Ovary (tissue), 9 donors: ENCODE results near the gene CARTPT. TPM values are rescaled to one million over a fixed set of nuclear protein-coding genes. Genes with fewer than 3 reads are reported as not detected.

ENCODE experiments used
- DNase-seq, 5 donors: peaks; one replicate each; pipeline ENCODE4 v3.0.0-alpha.2; 2019 to 2020
- H3K27ac ChIP-seq, 2 donors: fragments of 200-600 bp; one replicate each; pipeline versions ENCODE4 v1.5.1 to v1.8.0; 2019 to 2022
- H3K27me3 ChIP-seq: fragments of 200-600 bp; one replicate; pipeline ENCODE4 v1.8.0; 2022
- H3K36me3 ChIP-seq: fragments of 200-600 bp; sonication (generic); one replicate; pipeline ENCODE4 v1.5.1; 2019
- H3K4me1 ChIP-seq: one replicate; pipeline ENCODE4 v1.8.1; 2013; ENCODE audit warnings: mild to moderate bottlenecking, moderate library complexity; ENCODE audit not compliant: insufficient read depth
- H3K4me3 ChIP-seq: fragments of 200-600 bp; sonication (generic); one replicate; pipeline ENCODE4 v1.5.1; 2017
- H3K9me3 ChIP-seq, 2 donors: fragments of 200-600 bp in 1 of 2; sonication (generic) in 1 of 2; one replicate each; pipeline versions ENCODE4 v1.5.1 to v1.8.1; 2013 to 2019; ENCODE audit warnings: mild to moderate bottlenecking in 1 of 2, moderate library complexity in 1 of 2
- EP300 ChIP-seq: sonication (generic); formaldehyde crosslinking; IDR thresholded peaks from one replicate; pipeline ENCODE4 v1.6.1; 2017; ENCODE audit warnings: antibody characterized with exemption
- POLR2A ChIP-seq: fragments of 450-650 bp; IDR thresholded peaks from one replicate; pipeline ENCODE4 v1.6.1; 2017; ENCODE audit warnings: antibody characterized with exemption, mild to moderate bottlenecking, moderate library complexity
- whole genome bisulfite sequencing, 3 donors: extraction: QIAGEN DNeasy Blood & Tissue Kit in 1 of 3; methylation state at CpG; one replicate each; pipeline versions ENCODE4 v1.1.5 to v1.1.7; 2013 to 2017; 5-methylcytosine and 5-hydroxymethylcytosine counted together
- intact Hi-C, 4 donors: fragments of 100-400 bp; cut with DNase I; formaldehyde crosslinking; loops; one replicate each; pipeline versions ENCODE4 v1.11.0 to v1.15.1; 2022 to 2023
- polyA plus RNA-seq, 2 donors: library from polyadenylated mRNA; stranded (reverse); fragments of 200-250 nt in 1 of 2; fragments of 350-450 nt in 1 of 2; fragmentation: Illumina TruSeq in 1 of 2; extraction: RNeasy Lipid Tissue Mini Kit (QIAGEN cat#74804) in 1 of 2; gene quantifications; one replicate each; pipeline ENCODE4 v1.2.3, GENCODE V29; 2013 to 2014
- total RNA-seq, 7 donors: library from RNA; depleted of rRNA in 2 of 7; stranded (reverse); fragments of >200 nt in 2 of 7; fragmentation: NEBNext Ultra II Directional in 3 of 7; extraction: Animal tissue kit (Norgen Biotek cat#: 25700) in 3 of 7; gene quantifications; one replicate each; pipeline versions ENCODE4 v1.1.0 to v1.2.4, GENCODE V29; 2016 to 2023
- TF ChIP-seq, protein P1 (sequence below), 3 donors: fragments of 450-650 bp in 2 of 3; fragments of 200-600 bp in 1 of 3; IDR thresholded peaks; one replicate each; pipeline versions ENCODE4 v1.5.1 to v1.8.0; 2016 to 2022; ENCODE audit warnings: antibody characterized with exemption in 3 of 3, mild to moderate bottlenecking in 1 of 3
- donor health status: DM: no; HTN: no; CAD: no; lungs with moderate emphysema.
- donor health status: DM: no; HTN: no; CAD: no.
- donor health status: Bipolar disorder and iron deficiency.
- donor health status: DM: yes; HTN: yes; CAD: no.
- donor health status: DM: no; HTN: no; CAD: no.
- donor health status: DM: yes; HTN: yes; CAD: no.

The CARTPT gene
- total and polyA plus RNA-seq, 9 donors, result 0.63 TPM; not detected in 8

- H3K4me3 ChIP-seq, result no peak overlapping the region
- TF ChIP-seq, protein P1, sequence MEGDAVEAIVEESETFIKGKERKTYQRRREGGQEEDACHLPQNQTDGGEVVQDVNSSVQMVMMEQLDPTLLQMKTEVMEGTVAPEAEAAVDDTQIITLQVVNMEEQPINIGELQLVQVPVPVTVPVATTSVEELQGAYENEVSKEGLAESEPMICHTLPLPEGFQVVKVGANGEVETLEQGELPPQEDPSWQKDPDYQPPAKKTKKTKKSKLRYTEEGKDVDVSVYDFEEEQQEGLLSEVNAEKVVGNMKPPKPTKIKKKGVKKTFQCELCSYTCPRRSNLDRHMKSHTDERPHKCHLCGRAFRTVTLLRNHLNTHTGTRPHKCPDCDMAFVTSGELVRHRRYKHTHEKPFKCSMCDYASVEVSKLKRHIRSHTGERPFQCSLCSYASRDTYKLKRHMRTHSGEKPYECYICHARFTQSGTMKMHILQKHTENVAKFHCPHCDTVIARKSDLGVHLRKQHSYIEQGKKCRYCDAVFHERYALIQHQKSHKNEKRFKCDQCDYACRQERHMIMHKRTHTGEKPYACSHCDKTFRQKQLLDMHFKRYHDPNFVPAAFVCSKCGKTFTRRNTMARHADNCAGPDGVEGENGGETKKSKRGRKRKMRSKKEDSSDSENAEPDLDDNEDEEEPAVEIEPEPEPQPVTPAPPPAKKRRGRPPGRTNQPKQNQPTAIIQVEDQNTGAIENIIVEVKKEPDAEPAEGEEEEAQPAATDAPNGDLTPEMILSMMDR (IDR thresholded peaks at IDR 0.05), result no peak
- TF ChIP-seq POLR2A, result no peak
- TF ChIP-seq EP300, result no peak
- no peak overlapping the region for H3K27ac ChIP-seq
- H3K36me3 ChIP-seq, result no peaks in the 10 kb centered on the region
- DNase-seq, result no peak
- no peaks in the 10 kb centered on the region for H3K27me3 ChIP-seq
- WGBS, 3 donors, result 63 to 79% (median 74%) methylated on average over 4 of the region's 4 CpGs
- intact Hi-C loops, result no loop called here
- H3K9me3 ChIP-seq, result no peaks in the 10 kb centered on the region
- H3K4me1 ChIP-seq, result no peaks in the 10 kb centered on the region
Measured at GRCh38 chr5:71711610-71712009, 7.5 kb upstream of the CARTPT start.

GRCh38 chr5:71714911-71715310 is 4.2 kb upstream of the CARTPT start:
- intact Hi-C loops, result no loop called here
- H3K27me3 ChIP-seq, result no peaks in the 10 kb centered on the region
- H3K9me3 ChIP-seq, result no peaks in the 10 kb centered on the region
- no peak for DNase-seq
- TF ChIP-seq, protein P1 (IDR thresholded peaks at IDR 0.05), result no peak
- no peak for TF ChIP-seq POLR2A
- TF ChIP-seq EP300, result no peak
- H3K36me3 ChIP-seq, result no peaks in the 10 kb centered on the region
- 21 to 36% (median 26%) methylated on average over 2 of the region's 2 CpGs for WGBS, 3 donors
- H3K27ac ChIP-seq, result no peak overlapping the region
- no peaks in the 10 kb centered on the region for H3K4me1 ChIP-seq
- no peak overlapping the region for H3K4me3 ChIP-seq

DNA sequence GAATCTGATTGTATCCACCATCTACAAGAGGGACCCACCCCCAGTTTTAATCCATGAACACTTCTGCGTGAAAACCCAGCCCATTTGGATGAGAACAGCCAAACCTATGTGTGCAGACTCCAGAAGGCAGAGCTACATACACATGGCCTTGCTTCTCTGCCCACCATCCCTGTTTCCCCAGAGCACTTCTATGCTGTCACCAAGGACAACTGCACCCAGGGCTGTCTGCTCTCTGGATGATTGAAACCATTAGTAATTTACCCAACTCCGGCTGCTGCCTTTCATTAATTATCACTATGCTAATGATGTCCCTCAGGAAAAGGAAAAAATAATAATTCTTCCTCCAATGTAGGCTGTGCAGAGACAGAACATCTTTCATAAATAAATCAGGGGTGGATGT is 8.9 kb downstream of the CARTPT start:
- DNase-seq, result no peak
- Histone ChIP-seq H3K27ac (no peak overlapping the region), H3K36me3 (no peaks in the 10 kb centered on the region), H3K27me3 (no peaks in the 10 kb centered on the region), H3K4me3 (no peak overlapping the region), H3K4me1 (no peaks in the 10 kb centered on the region), H3K9me3 (no peaks in the 10 kb centered on the region)
- intact Hi-C loops, result no loop called here
- 51 to 58% (median 57%) methylated on average over 2 of the region's 2 CpGs for WGBS, 3 donors
- TF ChIP-seq POLR2A (no peak), EP300 (no peak)
- TF ChIP-seq, protein P1 (IDR thresholded peaks at IDR 0.05), result no peak

DNA sequence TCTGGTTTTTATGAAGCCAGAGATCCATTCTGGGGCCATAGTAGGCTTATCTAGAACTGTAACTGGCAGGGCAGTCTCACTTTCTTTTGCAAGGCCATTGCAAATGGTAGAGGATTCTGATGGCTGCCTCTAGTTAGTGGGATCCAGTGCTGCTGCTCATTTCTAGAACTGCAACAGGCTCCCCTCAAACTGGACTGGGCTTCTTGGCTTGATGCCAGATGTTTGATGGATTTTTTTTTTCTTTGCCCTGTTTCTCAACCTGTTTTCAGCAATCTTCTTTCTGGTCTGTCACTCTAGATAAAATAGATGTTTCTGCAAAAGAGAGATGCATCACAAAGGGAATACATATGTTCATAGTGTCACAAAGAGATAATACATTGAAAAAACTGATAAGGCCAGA is 11.9 kb downstream of the CARTPT start:
- no peaks in the 10 kb centered on the region for H3K27me3 ChIP-seq
- H3K4me3 ChIP-seq, result no peak overlapping the region
- no peaks in the 10 kb centered on the region for H3K4me1 ChIP-seq
- no peak overlapping the region for H3K27ac ChIP-seq
- DNase-seq, result no peak
- TF ChIP-seq EP300 (no peak), POLR2A (no peak)
- TF ChIP-seq, protein P1 (IDR thresholded peaks at IDR 0.05), result no peak
- H3K36me3 ChIP-seq, result no peaks in the 10 kb centered on the region
- H3K9me3 ChIP-seq, result no peaks in the 10 kb centered on the region
- intact Hi-C loops, result no loop called here

DNA sequence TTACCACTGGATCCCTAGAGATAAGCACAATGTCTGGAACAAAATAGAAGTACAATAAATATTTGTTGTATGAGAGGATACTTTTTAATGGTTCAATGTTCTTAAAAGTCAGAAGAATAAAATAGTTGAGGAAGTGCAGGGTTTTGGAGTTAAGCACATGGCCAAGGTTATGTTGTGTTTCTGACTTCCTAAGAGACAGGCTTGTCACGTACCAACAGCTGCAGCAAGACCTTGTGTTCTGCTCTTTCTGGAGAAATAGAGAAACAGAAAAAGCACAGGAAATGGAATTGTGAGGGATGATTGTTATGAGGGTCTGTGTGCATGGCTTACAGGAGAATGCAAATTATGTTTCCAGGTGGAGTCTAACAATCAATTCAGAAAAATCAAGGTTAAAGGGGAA is 12.9 kb downstream of the CARTPT start:
- intact Hi-C loops, result no loop called here
- 2 to 10% (median 5%) methylated on average over 1 of the region's 1 CpG for WGBS, 3 donors
- no peak for DNase-seq
- TF ChIP-seq, protein P1 (IDR thresholded peaks at IDR 0.05), result no peak
- TF ChIP-seq POLR2A (no peak), EP300 (no peak)
- no peaks in the 10 kb centered on the region for H3K27me3 ChIP-seq
- no peaks in the 10 kb centered on the region for H3K4me1 ChIP-seq
- no peaks in the 10 kb centered on the region for H3K9me3 ChIP-seq
- no peak overlapping the region for H3K4me3 ChIP-seq
- H3K27ac ChIP-seq, result no peak overlapping the region
- no peaks in the 10 kb centered on the region for H3K36me3 ChIP-seq
